GM18868 (cell line): ENCODE results near the gene ZNF560.
"Not testable (repeated sequence)": the region's sequence is repeated elsewhere in the genome, so short reads cannot be mapped to it uniquely, and the experiment has no call there.

Source experiments
- ATAC-seq: cut with Tn5 transposase; IDR thresholded peaks from one replicate; pipeline ENCODE4 v1.9.1; 2021; ENCODE audit warnings: mild to moderate bottlenecking, moderate library complexity; ENCODE audit not compliant: unreplicated experiment

ZNF560 gene

GRCh38 chr19:9498183-9498902 lies at the start of gene ZNF560:
TSS of gene ZNF560 (minus strand) at chr19:9498616. CDS start at chr19:9475313, 23,303 bp downstream.
- no peak for ATAC-seq

- no peak for ATAC-seq
These were observed 49.5 kb upstream of the ZNF560 start for GRCh38 chr19:9547870-9548269.

GRCh38 chr19:9541281-9541680 lies 42.9 kb upstream of the ZNF560 start:
- ATAC-seq = not testable (repeated sequence)

- ATAC-seq = not testable (repeated sequence)
These were observed 41.5 kb upstream of the ZNF560 start for GRCh38 chr19:9539921-9540320.

- ATAC-seq = not testable (repeated sequence)
These were observed 40.8 kb upstream of the ZNF560 start for GRCh38 chr19:9539201-9539600.

GRCh38 chr19:9538183-9539058 lies 40.0 kb upstream of the ZNF560 start, which contains the start of gene ZNF426:
TSS of gene ZNF426 (minus strand) at chr19:9538645. CDS start at chr19:9536232, 2,413 bp downstream.
- ATAC-seq = peak; percentile 78

- no peak for ATAC-seq
These were observed 37.5 kb upstream of the ZNF560 start for GRCh38 chr19:9535934-9536333.

GRCh38 chr19:9531933-9532332 lies 33.5 kb upstream of the ZNF560 start:
- no peak for ATAC-seq

GRCh38 chr19:9528757-9529336 lies 30.4 kb upstream of the ZNF560 start:
- no peak for ATAC-seq

- no peak for ATAC-seq
These were observed 25.6 kb upstream of the ZNF560 start for GRCh38 chr19:9523885-9524474.

- ATAC-seq = no peak
These were observed 8.9 kb upstream of the ZNF560 start for GRCh38 chr19:9507285-9507684.

GRCh38 chr19:9500796-9501195 lies 2.4 kb upstream of the ZNF560 start:
- ATAC-seq = no peak

- no peak for ATAC-seq
These were observed 4.3 kb downstream of the ZNF560 start for GRCh38 chr19:9494096-9494495.

- no peak for ATAC-seq
These were observed 11.4 kb downstream of the ZNF560 start for GRCh38 chr19:9487016-9487415.

GRCh38 chr19:9485140-9485539 lies 13.3 kb downstream of the ZNF560 start:
- ATAC-seq = no peak

- no peak for ATAC-seq
These were observed 23.4 kb downstream of the ZNF560 start for GRCh38 chr19:9474975-9475374.

- no peak for ATAC-seq
These were observed 31.3 kb downstream of the ZNF560 start for GRCh38 chr19:9467161-9467560.

- no peak for ATAC-seq
These were observed 36.5 kb downstream of the ZNF560 start for GRCh38 chr19:9461938-9462337.

- ATAC-seq = no peak
These were observed 42.3 kb downstream of the ZNF560 start for GRCh38 chr19:9456018-9456689.

- ATAC-seq = no peak
These were observed 44.5 kb downstream of the ZNF560 start for GRCh38 chr19:9453953-9454352.

GRCh38 chr19:9445037-9445436 lies 53.4 kb downstream of the ZNF560 start:
- no peak for ATAC-seq
